Calu3 (cell line): ENCODE data around the gene NEDD9. TPM values are rescaled to one million over a fixed set of nuclear protein-coding genes. Genes with fewer than 3 reads are reported as not detected.

ENCODE experiments used
- BruUV-seq: library from RNA; stranded (reverse); fragments of 400-500 nt; replicated peaks from 2 replicates; lab custom pipeline; 2021; lab: Mats Ljungman, UMichigan
- CTCF ChIA-PET: fragments of 300-600 bp; sonication (Branson Sonifier 250); formaldehyde crosslinking; loops from one replicate; lab custom pipeline; 2022; ENCODE audit warnings: antibody characterized with exemption; lab: Charles Lee
- DNase-seq: peaks from one replicate; pipeline ENCODE4 v3.0.0; 2022
- H3K27ac Mint-ChIP-seq: one replicate; pipeline ENCODE4 v1.8.0; 2022; ENCODE audit warnings: mixed read lengths; ENCODE audit not compliant: unreplicated experiment
- H3K27me3 Mint-ChIP-seq: one replicate; pipeline ENCODE4 v1.8.0; 2022; ENCODE audit warnings: mixed read lengths; ENCODE audit not compliant: unreplicated experiment
- H3K36me3 Mint-ChIP-seq: one replicate; pipeline ENCODE4 v1.8.0; 2022; ENCODE audit warnings: mild to moderate bottlenecking, moderate library complexity, mixed read lengths; ENCODE audit not compliant: insufficient read depth, unreplicated experiment
- H3K4me1 Mint-ChIP-seq: one replicate; pipeline ENCODE4 v1.8.0; 2022; ENCODE audit warnings: mild to moderate bottlenecking, low read depth, mixed read lengths; ENCODE audit not compliant: unreplicated experiment
- H3K4me3 Mint-ChIP-seq: one replicate; pipeline ENCODE4 v1.8.0; 2022; ENCODE audit warnings: mild to moderate bottlenecking, low read depth, moderate library complexity, mixed read lengths; ENCODE audit not compliant: unreplicated experiment
- H3K9me3 Mint-ChIP-seq: one replicate; pipeline ENCODE4 v1.8.0; 2022; ENCODE audit warnings: low read depth, mixed read lengths; ENCODE audit not compliant: unreplicated experiment
- CTCF ChIP-seq: fragments of 200-600 bp; IDR thresholded peaks from one replicate; pipeline ENCODE4 v1.8.0; 2022; ENCODE audit warnings: antibody characterized with exemption; ENCODE audit not compliant: unreplicated experiment
- intact Hi-C: fragments of 100-400 bp; cut with micrococcal nuclease; formaldehyde crosslinking; loops from one replicate; pipeline ENCODE4 v1.10.0; 2022; ENCODE audit not compliant: unreplicated experiment
- total RNA-seq: library from RNA; stranded (reverse); gene quantifications from 2 replicates; pipeline ENCODE4 v1.2.3, GENCODE V29; 2022

Gene NEDD9
- total RNA-seq, 1 experiment from 2014 or later = 28.1 TPM

GRCh38 chr6:11198663-11199603 is 33.5 kb downstream of the NEDD9 start:
- Mint-ChIP-seq H3K4me1 (peaks cover 87% of the 10 kb centered on the region), H3K4me3 (no peak overlapping the region), H3K27me3 (no peaks in the 10 kb centered on the region), H3K27ac (peak overlapping the region; percentile 22), H3K36me3 (peaks cover 51% of the 10 kb centered on the region), H3K9me3 (no peaks in the 10 kb centered on the region)
- no TSS peak for BruUV-seq
- intact Hi-C loops = no loop called here
- CTCF ChIA-PET = interaction anchor here (0.7 kb wide), 1 partner anchor 34 kb away, joined by 4 read pairs; the partner anchor contains the start of gene NEDD9
- TF ChIP-seq CTCF = no peak
- no peak for DNase-seq

- intact Hi-C loops = no loop called here
- H3K4me1 Mint-ChIP-seq = peaks cover 77% of the 10 kb centered on the region
- no peaks in the 10 kb centered on the region for H3K27me3 Mint-ChIP-seq
- no peaks in the 10 kb centered on the region for H3K9me3 Mint-ChIP-seq
- peaks cover 48% of the 10 kb centered on the region for H3K36me3 Mint-ChIP-seq
- no peak overlapping the region for H3K4me3 Mint-ChIP-seq
- no peak for TF ChIP-seq CTCF
- H3K27ac Mint-ChIP-seq = no peak overlapping the region
- no TSS peak for BruUV-seq
- CTCF ChIA-PET = no interaction called here
- no peak for DNase-seq
Measured at GRCh38 chr6:11197850-11198249, 34.6 kb downstream of the NEDD9 start.

GRCh38 chr6:11197175-11197536 is 35.3 kb downstream of the NEDD9 start:
- H3K9me3 Mint-ChIP-seq = no peaks in the 10 kb centered on the region
- no peak for DNase-seq
- intact Hi-C loops = no loop called here
- CTCF ChIA-PET = interaction anchor here (0.9 kb wide), 1 partner anchor 10 kb away, joined by 3 read pairs; no protein-coding TSS in a partner anchor
- peak overlapping the region; percentile 79 for H3K27ac Mint-ChIP-seq
- peaks cover 45% of the 10 kb centered on the region for H3K36me3 Mint-ChIP-seq
- no peak for TF ChIP-seq CTCF
- H3K4me1 Mint-ChIP-seq = peaks cover 70% of the 10 kb centered on the region
- H3K4me3 Mint-ChIP-seq = no peak overlapping the region
- no peaks in the 10 kb centered on the region for H3K27me3 Mint-ChIP-seq
- BruUV-seq = no TSS peak

- CTCF ChIA-PET = interaction anchor here (0.9 kb wide), 1 partner anchor 11 kb away, joined by 3 read pairs; no protein-coding TSS in a partner anchor
- intact Hi-C loops = no loop called here
Measured at GRCh38 chr6:11196511-11197174, 35.8 kb downstream of the NEDD9 start.

More at GRCh38 chr6:11196511-11197174, 35.8 kb downstream of the NEDD9 start:
- Mint-ChIP-seq H3K27ac (peak overlapping the region; percentile 79), H3K36me3 (peaks cover 45% of the 10 kb centered on the region), H3K27me3 (no peaks in the 10 kb centered on the region), H3K4me1 (peaks cover 65% of the 10 kb centered on the region), H3K9me3 (no peaks in the 10 kb centered on the region), H3K4me3 (no peak overlapping the region)
- BruUV-seq = no TSS peak
- no peak for TF ChIP-seq CTCF
- no peak for DNase-seq
